ENCODE results near the gene TRPV5. TPM values are rescaled to one million over a fixed set of nuclear protein-coding genes. Genes with fewer than 3 reads are reported as not detected.
A peak's percentile ranks its signal among the peaks of the same experiment; 100 is the strongest.

The TRPV5 gene
- total RNA-seq, 5 donors from 2014 or later (not counting 1 experiment from before 2014, with no cell fraction given), result not detected

- Mint-ChIP-seq H3K36me3 (peaks cover 31% of the 10 kb centered on the region), H3K9me3 (no peaks in the 10 kb centered on the region), H3K27me3 (no peaks in the 10 kb centered on the region), H3K4me1 (no peaks in the 10 kb centered on the region), H3K4me3 (no peak overlapping the region), H3K27ac (peak overlapping the region in 1 of 2 donors; percentile 39)
- Histone ChIP-seq H3K4me3 (ENCODE audit: control insufficient read depth in 1 of 2, extremely low read depth in 1 of 2, low read length in 1 of 2) (no peak overlapping the region), H3K4me1 (ENCODE audit: control insufficient read depth in 1 of 2, extremely low read depth in 1 of 2, insufficient read depth in 2 of 2, low read length in 2 of 2) (peaks cover 0 to 11% of the 10 kb centered on the region in 2 experiments), H3K27ac (ENCODE audit: low read length) (no peak overlapping the region), H3K27me3 (replicated peaks in 1 of 2; ENCODE audit: control insufficient read depth in 2 of 2, extremely low read depth in 1 of 2, insufficient read depth in 2 of 2, low read length in 1 of 2) (no peaks in the 10 kb centered on the region), H3K9me3 (no peaks in the 10 kb centered on the region), H3K36me3 (ENCODE audit: control insufficient read depth in 2 of 2, extremely low read depth in 1 of 2, insufficient read depth in 1 of 2, low read length in 1 of 2) (peaks cover 5 to 11% of the 10 kb centered on the region in 2 donors)
- CTCF ChIA-PET, result interaction anchor here (0.5 to 1.9 kb wide), 3 partner anchors 105 to 518 kb away, joined by 3 to 4 read pairs (median 4); no protein-coding TSS in a partner anchor
- 100% methylated on average over 2 of the region's 14 CpGs for WGBS (ENCODE audit: insufficient coverage)
- no peak for DNase-seq
- POLR2A ChIA-PET, result no interaction called here
- no peak for ATAC-seq (replicated peaks in 1 of 4)
Measured at GRCh38 chr7:142864980-142865747, 68.4 kb downstream of the TRPV5 start.

- 87% methylated on average over 32 of the region's 37 CpGs for WGBS (ENCODE audit: insufficient coverage)
- H3K27ac ChIP-seq (ENCODE audit: low read length), result no peak overlapping the region
- Mint-ChIP-seq H3K36me3 (peaks cover 22% of the 10 kb centered on the region), H3K4me1 (peaks cover 0 to 3% (median under 1%) of the 10 kb centered on the region in 3 donors), H3K9me3 (no peaks in the 10 kb centered on the region), H3K4me3 (no peak overlapping the region), H3K27ac (no peak overlapping the region), H3K27me3 (no peaks in the 10 kb centered on the region)
- CTCF ChIA-PET, result interaction anchor here in 1 of 2 donors (0.7 kb wide), 1 partner anchor 106 kb away, joined by 4 read pairs; no protein-coding TSS in a partner anchor
- no peak for ATAC-seq (replicated peaks in 1 of 4)
- no peak overlapping the region for H3K4me3 ChIP-seq (ENCODE audit: control insufficient read depth in 1 of 2, extremely low read depth in 1 of 2, low read length in 1 of 2)
- H3K27me3 ChIP-seq (replicated peaks in 1 of 2; ENCODE audit: control insufficient read depth in 2 of 2, extremely low read depth in 1 of 2, insufficient read depth in 2 of 2, low read length in 1 of 2), result no peaks in the 10 kb centered on the region
- no peaks in the 10 kb centered on the region for H3K9me3 ChIP-seq
- no peak for DNase-seq
- H3K36me3 ChIP-seq (ENCODE audit: control insufficient read depth in 2 of 2, extremely low read depth in 1 of 2, insufficient read depth in 1 of 2, low read length in 1 of 2), result peaks cover 5 to 11% of the 10 kb centered on the region in 2 donors
- H3K4me1 ChIP-seq (ENCODE audit: control insufficient read depth in 1 of 2, extremely low read depth in 1 of 2, insufficient read depth in 2 of 2, low read length in 2 of 2), result peaks cover 0 to 11% of the 10 kb centered on the region in 2 experiments
- POLR2A ChIA-PET, result no interaction called here
Measured at GRCh38 chr7:142863891-142864685, 69.5 kb downstream of the TRPV5 start.

- Mint-ChIP-seq H3K4me1 (peaks cover 0 to 6% (median 4%) of the 10 kb centered on the region in 3 donors), H3K36me3 (peaks cover 18% of the 10 kb centered on the region), H3K27ac (no peak overlapping the region), H3K4me3 (no peak overlapping the region), H3K9me3 (no peaks in the 10 kb centered on the region), H3K27me3 (no peaks in the 10 kb centered on the region)
- H3K36me3 ChIP-seq (ENCODE audit: control insufficient read depth in 2 of 2, extremely low read depth in 1 of 2, insufficient read depth in 1 of 2, low read length in 1 of 2), result peaks cover 0 to 11% of the 10 kb centered on the region in 2 donors
- H3K27ac ChIP-seq (ENCODE audit: low read length), result no peak overlapping the region
- H3K4me1 ChIP-seq (ENCODE audit: control insufficient read depth in 1 of 2, extremely low read depth in 1 of 2, insufficient read depth in 2 of 2, low read length in 2 of 2), result peaks cover 0 to 11% of the 10 kb centered on the region in 2 experiments
- no peaks in the 10 kb centered on the region for H3K9me3 ChIP-seq
- POLR2A ChIA-PET, result no interaction called here
- WGBS (ENCODE audit: insufficient coverage), result 76% methylated on average over 5 of the region's 7 CpGs
- no peaks in the 10 kb centered on the region for H3K27me3 ChIP-seq (replicated peaks in 1 of 2; ENCODE audit: control insufficient read depth in 2 of 2, extremely low read depth in 1 of 2, insufficient read depth in 2 of 2, low read length in 1 of 2)
- DNase-seq, result no peak
- CTCF ChIA-PET, result interaction anchor here in 1 of 2 donors (0.7 kb wide), 1 partner anchor 27 kb away, joined by 4 read pairs; no protein-coding TSS in a partner anchor
- H3K4me3 ChIP-seq (ENCODE audit: control insufficient read depth in 1 of 2, extremely low read depth in 1 of 2, low read length in 1 of 2), result no peak overlapping the region
- no peak for ATAC-seq (replicated peaks in 1 of 4)
Measured at GRCh38 chr7:142862786-142863400, 70.7 kb downstream of the TRPV5 start.

- H3K27ac ChIP-seq (ENCODE audit: low read length), result no peak overlapping the region
- DNase-seq (no peak), ATAC-seq (replicated peaks in 1 of 4) (no peak)
- Mint-ChIP-seq H3K27ac (peak overlapping the region in 1 of 2 donors; percentile 52), H3K36me3 (peaks cover 18% of the 10 kb centered on the region), H3K4me1 (peaks cover 0 to 8% (median 8%) of the 10 kb centered on the region in 3 donors), H3K9me3 (no peaks in the 10 kb centered on the region), H3K27me3 (no peaks in the 10 kb centered on the region), H3K4me3 (no peak overlapping the region)
- WGBS (ENCODE audit: insufficient coverage), result 67% methylated on average over 1 of the region's 4 CpGs
- peaks cover 0 to 8% of the 10 kb centered on the region in 2 donors for H3K36me3 ChIP-seq (ENCODE audit: control insufficient read depth in 2 of 2, extremely low read depth in 1 of 2, insufficient read depth in 1 of 2, low read length in 1 of 2)
- H3K4me1 ChIP-seq (ENCODE audit: control insufficient read depth in 1 of 2, extremely low read depth in 1 of 2, insufficient read depth in 2 of 2, low read length in 2 of 2), result peaks cover 4 to 11% of the 10 kb centered on the region in 2 experiments
- no peak overlapping the region for H3K4me3 ChIP-seq (ENCODE audit: control insufficient read depth in 1 of 2, extremely low read depth in 1 of 2, low read length in 1 of 2)
- ChIA-PET POLR2A (no interaction called here), CTCF (interaction anchor here in 1 of 2 donors (0.7 kb wide), 1 partner anchor 26 kb away, joined by 4 read pairs; no protein-coding TSS in a partner anchor)
- no peaks in the 10 kb centered on the region for H3K9me3 ChIP-seq
- H3K27me3 ChIP-seq (replicated peaks in 1 of 2; ENCODE audit: control insufficient read depth in 2 of 2, extremely low read depth in 1 of 2, insufficient read depth in 2 of 2, low read length in 1 of 2), result no peaks in the 10 kb centered on the region
Measured at GRCh38 chr7:142862351-142862750, 71.2 kb downstream of the TRPV5 start.

GRCh38 chr7:142860968-142861367, 72.6 kb downstream of the TRPV5 start:
- H3K4me3 ChIP-seq (ENCODE audit: control insufficient read depth in 1 of 2, extremely low read depth in 1 of 2, low read length in 1 of 2), result no peak overlapping the region
- no peak overlapping the region for H3K27ac ChIP-seq (ENCODE audit: low read length)
- no peaks in the 10 kb centered on the region for H3K9me3 ChIP-seq
- Mint-ChIP-seq H3K4me1 (peaks cover 13 to 20% (median 18%) of the 10 kb centered on the region in 3 donors), H3K9me3 (no peaks in the 10 kb centered on the region), H3K27ac (no peak overlapping the region), H3K27me3 (no peaks in the 10 kb centered on the region), H3K4me3 (no peak overlapping the region), H3K36me3 (peaks cover 18% of the 10 kb centered on the region)
- no peaks in the 10 kb centered on the region for H3K27me3 ChIP-seq (replicated peaks in 1 of 2; ENCODE audit: control insufficient read depth in 2 of 2, extremely low read depth in 1 of 2, insufficient read depth in 2 of 2, low read length in 1 of 2)
- ATAC-seq (replicated peaks in 1 of 4) (peak in 1 of 4 experiments; percentile 34), DNase-seq (no peak)
- CTCF ChIA-PET, result interaction anchor here (0.7 to 1.9 kb wide), 3 partner anchors 10 to 142 kb away, joined by 3 to 5 read pairs (median 4); no protein-coding TSS in a partner anchor
- WGBS (ENCODE audit: insufficient coverage), result no CpG with 5 or more reads among the region's 3 CpGs
- peaks cover 0 to 8% of the 10 kb centered on the region in 2 donors for H3K36me3 ChIP-seq (ENCODE audit: control insufficient read depth in 2 of 2, extremely low read depth in 1 of 2, insufficient read depth in 1 of 2, low read length in 1 of 2)
- H3K4me1 ChIP-seq (ENCODE audit: control insufficient read depth in 1 of 2, extremely low read depth in 1 of 2, insufficient read depth in 2 of 2, low read length in 2 of 2), result peaks cover 4 to 10% of the 10 kb centered on the region in 2 experiments
- POLR2A ChIA-PET, result interaction anchor here in 1 of 2 donors (0.6 to 1.2 kb wide), 2 partner anchors 526 to 903 kb away, joined by 3 to 12 read pairs; no protein-coding TSS in a partner anchor

GRCh38 chr7:142859829-142860228, 73.7 kb downstream of the TRPV5 start:
- POLR2A ChIA-PET, result no interaction called here
- no peak for ATAC-seq (replicated peaks in 1 of 4)

More at GRCh38 chr7:142859829-142860228, 73.7 kb downstream of the TRPV5 start:
- Mint-ChIP-seq H3K4me3 (no peak overlapping the region), H3K27ac (peak overlapping the region; percentile 67 to 69), H3K27me3 (no peaks in the 10 kb centered on the region), H3K36me3 (peaks cover 18% of the 10 kb centered on the region), H3K9me3 (no peaks in the 10 kb centered on the region), H3K4me1 (peaks cover 16 to 24% (median 23%) of the 10 kb centered on the region in 3 donors)
- H3K36me3 ChIP-seq (ENCODE audit: control insufficient read depth in 2 of 2, extremely low read depth in 1 of 2, insufficient read depth in 1 of 2, low read length in 1 of 2), result peaks cover 0 to 8% of the 10 kb centered on the region in 2 donors
- no peak overlapping the region for H3K27ac ChIP-seq (ENCODE audit: low read length)
- CTCF ChIA-PET, result interaction anchor here (0.5 to 1.9 kb wide), 3 partner anchors 13 to 28 kb away, joined by 3 to 5 read pairs (median 3); no protein-coding TSS in a partner anchor
- peaks cover 6 to 12% of the 10 kb centered on the region in 2 experiments for H3K4me1 ChIP-seq (ENCODE audit: control insufficient read depth in 1 of 2, extremely low read depth in 1 of 2, insufficient read depth in 2 of 2, low read length in 2 of 2)
- H3K27me3 ChIP-seq (replicated peaks in 1 of 2; ENCODE audit: control insufficient read depth in 2 of 2, extremely low read depth in 1 of 2, insufficient read depth in 2 of 2, low read length in 1 of 2), result no peaks in the 10 kb centered on the region
- no peak overlapping the region for H3K4me3 ChIP-seq (ENCODE audit: control insufficient read depth in 1 of 2, extremely low read depth in 1 of 2, low read length in 1 of 2)
- WGBS (ENCODE audit: insufficient coverage), result 62% methylated on average over 3 of the region's 5 CpGs
- no peaks in the 10 kb centered on the region for H3K9me3 ChIP-seq
- no peak for DNase-seq

Measured in T-cell (primary cell).